Activated CD8-positive, alpha-beta memory T cell treated with anti-CD3 and anti-CD28 coated beads for 48 hours (primary cell): ENCODE measurements around the gene PTPRG.

Source experiments
- DNase-seq, 3 experiments: peaks; one replicate each; pipeline ENCODE4 v3.0.0-alpha.2; 2020; ENCODE audit warnings: low read depth in 2 of 3, low spot score in 2 of 3

Gene PTPRG

DNA sequence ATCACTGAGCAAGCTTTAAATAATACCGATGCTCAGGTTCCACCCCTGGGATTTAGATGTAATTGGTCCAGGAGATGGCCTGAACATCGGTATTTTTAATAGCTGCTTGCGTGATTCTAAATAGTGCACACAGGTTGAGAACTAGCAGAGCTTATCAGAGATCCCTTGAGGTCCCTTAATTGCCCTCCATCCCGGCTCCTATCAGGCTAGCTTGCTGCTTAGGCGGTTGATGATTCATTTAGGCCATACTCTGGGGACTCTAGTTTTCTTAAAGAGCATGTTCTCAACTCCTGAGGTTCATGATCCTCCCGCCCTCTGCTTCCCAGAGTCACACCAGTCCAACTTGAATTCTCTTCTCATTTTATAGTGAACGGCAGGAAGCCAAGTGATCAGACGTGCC is 531.7 kb downstream of the PTPRG start:
- no peak for DNase-seq

DNA sequence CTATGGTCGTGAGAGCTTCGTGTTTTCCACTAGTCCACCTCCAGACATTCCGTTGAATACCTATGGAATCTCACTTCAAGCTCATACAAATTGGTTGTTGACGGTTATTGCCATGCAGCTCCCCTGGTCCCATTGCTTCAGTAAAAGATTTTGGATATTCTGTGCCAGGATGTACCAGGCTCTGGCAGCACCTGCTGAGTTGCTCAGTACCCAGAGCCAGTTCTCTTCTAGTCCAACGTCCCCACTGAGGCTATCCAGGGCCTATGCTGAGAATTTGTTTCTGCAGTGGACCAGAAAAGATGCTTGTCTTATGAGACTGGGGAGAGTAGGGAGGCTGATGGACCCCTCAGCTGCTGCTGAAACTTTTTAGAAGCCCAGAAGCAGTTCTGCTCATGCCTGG is 533.1 kb downstream of the PTPRG start:
- no peak for DNase-seq

DNA sequence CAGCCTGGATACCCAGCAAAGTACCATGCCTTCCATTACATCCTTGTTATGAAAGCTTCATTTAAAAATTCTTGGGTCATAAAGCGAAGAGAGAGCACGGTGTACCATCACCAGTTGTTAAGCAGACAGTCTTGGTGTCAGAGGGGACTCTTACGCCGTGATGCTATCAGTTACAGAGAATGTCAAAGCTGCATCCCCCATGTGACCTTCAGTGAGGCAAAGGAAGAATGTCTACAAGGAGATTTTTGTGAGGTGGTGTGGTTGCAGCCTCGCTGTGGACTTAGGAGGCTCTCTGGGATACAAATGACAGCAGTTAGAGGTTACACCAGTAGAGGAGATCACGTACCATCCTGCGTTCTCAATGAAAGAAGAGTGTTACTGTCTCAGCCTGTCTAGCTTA is 533.7 kb downstream of the PTPRG start:
- DNase-seq, result no peak

DNA sequence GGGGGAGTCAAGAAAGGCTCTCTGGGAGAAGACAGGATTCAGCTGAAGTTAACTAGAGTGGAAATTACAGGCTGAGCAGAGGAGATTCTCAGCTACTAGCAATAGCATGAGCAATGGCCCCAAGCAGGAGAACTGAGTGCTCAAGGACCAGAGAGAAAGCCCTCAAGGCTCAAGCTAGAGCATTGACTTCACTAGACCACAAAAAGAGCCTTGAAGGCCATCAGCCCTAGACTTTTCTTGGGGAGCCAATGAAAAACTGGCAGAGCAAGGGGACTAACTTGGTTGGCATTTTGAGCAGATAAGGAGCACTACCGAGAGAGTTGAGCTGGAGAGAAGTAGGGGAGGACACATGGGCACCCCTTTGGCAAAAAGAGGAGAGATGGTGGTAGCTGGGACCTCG is 534.4 kb downstream of the PTPRG start:
- no peak for DNase-seq

GRCh38 chr3:62096521-62096920 is 535.1 kb downstream of the PTPRG start:
- DNase-seq, result no peak

GRCh38 chr3:62097121-62097520 is 535.8 kb downstream of the PTPRG start:
- DNase-seq, result no peak

DNA sequence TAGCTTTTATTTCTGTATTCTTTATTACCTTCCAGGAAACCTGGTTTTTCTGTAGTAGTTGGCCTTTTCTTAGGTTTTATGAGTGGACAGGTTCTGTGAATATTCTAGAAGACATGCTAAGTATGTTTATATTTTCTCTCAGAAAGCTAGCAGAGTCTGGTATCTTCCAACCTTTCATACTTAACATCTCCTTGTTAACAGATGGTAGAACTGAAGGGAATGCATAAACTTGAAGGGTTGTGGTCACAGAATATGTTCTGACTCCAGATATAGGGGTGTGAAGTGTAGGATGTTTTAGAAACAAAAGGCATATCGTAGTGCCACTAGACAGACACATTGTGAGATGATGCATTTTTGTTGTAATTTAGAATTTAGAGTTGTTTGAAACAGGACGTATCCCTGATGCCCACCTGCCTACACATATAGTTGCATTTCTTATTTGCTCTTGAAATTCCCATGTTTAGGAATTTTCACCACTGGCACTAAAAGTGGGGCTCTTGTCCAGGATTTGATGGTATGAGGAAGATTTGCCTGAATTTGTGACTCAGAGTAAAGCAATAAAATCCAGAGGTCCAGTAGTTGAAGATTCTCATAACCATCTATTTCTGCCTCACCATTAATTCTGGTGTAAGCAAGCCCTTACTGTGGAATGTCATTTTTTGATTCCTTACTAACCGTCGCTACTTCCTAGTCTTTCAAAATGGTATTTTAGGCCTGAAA is 537.4 kb downstream of the PTPRG start:
- no peak for DNase-seq

DNA sequence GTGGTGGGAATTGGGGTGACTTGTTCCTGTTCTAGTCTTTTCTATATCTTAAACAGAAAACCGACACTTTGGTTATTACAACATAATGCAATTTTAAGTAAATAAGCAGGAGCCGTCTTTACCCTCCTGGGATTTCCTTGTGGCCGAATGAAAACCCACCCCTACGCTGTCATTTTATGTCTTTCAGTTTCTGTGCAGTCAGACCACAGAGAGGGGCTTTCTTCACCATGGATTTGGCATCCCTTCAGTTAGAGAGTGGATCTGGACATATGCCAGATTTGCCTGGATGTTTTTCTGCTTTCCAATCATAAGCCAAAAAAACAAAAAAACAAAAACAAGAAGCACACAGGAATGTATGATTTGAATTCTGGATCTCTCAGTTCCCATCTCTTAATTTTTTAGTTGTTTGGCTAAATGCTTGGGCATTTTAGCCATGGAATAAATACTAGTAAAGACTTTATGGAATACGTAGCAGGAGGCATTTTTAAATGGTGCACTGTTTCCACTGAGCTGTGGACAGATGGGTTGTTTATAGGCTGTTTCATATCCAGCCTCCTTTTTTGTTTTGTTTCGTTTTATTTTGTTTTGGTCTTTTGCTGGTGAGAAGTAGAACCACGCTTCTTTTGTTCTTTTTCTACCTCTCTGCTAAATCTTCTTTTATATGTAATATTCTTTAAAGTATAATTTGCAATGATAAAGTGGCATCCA is 539.1 kb downstream of the PTPRG start:
- no peak for DNase-seq

DNA sequence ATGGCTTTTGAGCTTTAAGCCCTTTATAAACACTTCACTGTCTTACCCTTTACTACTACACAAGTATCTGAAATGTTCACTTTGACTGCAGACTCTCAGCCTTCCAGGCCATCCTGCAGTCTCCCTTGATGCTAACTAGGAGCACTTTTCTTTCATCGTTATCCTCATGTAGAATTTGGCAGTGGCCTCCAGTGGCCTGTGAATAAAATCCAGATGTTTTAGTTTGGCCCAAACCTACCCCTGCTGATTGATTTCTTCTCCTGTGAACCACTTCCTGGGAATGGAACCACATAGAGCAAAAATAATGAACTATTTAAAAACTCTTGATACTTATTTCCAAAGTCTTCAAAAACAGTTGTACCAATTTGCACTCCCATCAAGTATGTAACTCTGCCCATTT is 540.1 kb downstream of the PTPRG start:
- no peak for DNase-seq

DNA sequence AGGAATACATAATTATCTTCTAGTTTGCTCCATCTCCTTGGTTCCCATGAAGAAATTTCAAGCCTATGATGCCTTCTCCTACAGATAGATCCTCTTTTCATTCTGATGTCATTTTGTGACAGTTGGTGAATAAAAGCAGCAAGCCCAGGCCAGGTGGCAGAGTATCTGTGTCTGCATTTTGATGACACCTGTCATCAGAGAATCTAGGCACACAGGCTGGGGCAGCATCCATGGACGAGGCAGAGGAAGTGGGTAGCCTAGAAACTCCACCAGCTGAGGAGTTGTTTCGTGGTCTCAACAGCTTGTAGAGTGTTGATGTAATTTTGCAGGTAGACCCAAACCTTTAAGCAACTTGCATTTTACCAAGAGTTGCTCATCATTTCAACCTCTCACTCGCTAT is 542.2 kb downstream of the PTPRG start:
- no peak for DNase-seq

DNA sequence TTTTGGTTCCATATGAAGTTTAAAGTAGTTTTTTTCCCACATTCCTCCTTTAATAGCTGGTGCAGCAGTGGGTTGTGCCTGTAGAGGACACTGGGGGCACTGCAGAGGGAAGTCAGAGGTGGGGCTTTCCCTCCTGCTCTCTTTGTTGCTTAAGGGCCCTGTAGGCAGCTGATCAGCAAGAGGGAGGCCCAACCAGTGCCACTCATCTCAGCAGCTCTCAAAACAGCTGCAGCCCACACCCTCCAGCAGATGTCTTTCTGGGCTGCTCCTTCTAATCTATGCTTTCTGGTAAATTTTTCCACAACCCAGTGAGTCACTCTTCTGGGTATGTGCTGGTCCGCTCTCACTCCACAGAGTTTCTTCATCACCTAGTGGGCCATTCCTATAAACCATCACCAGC is 548.2 kb downstream of the PTPRG start:
- no peak for DNase-seq

- DNase-seq, result no peak
These were observed 549.3 kb downstream of the PTPRG start for GRCh38 chr3:62110443-62111225.

- DNase-seq, result no peak
These were observed 551.7 kb downstream of the PTPRG start for GRCh38 chr3:62113092-62113491.

DNA sequence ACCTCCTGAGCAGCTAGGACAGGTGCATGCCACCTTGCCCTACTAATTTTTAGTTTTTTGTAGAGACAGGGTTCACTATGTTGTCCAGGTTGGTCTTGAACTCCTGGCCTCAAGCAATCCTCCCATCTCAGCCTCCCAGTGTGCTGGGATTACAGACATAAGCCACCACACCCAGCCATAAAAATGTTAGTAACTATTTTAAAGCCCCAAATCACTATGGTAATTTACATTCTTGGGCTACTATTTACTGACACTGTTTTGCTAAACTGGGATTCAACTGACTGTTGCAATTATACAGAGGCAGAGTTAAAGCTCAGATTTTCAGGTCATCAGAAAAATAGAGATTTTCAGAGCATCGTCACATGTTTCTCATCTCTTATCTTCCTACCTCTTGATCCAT is 553.4 kb downstream of the PTPRG start:
- no peak for DNase-seq

DNA sequence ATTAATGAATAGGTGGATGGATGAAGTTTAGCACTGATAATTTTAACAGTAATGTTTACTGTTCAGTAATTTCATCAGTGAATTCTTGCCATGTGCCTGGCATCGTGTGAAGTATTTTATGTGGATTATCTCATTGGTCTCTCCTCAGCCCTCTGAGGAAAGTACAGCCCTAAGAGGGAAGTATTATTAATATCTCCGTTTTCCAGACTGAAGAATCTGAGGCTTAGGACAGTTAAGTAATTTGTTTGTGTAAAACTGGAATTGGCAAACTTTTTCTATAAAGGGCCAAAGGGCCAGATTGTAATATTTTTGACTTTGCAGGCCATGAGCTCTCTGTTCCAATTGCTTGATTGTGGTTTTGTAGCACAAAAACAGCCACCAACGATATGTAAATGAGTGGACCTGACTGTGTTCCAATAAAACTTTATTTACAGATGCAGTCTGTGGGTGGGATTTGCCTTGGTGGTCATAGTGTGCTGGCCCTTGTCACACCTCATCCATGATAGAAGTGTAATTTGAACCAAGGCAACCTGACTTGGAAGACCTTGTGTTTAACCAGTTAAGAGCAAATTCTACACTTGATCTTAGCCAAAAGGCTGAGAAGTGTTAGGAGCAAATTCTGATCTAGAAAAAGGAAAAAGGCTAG is 556.7 kb downstream of the PTPRG start:
- DNase-seq, result no peak

DNA sequence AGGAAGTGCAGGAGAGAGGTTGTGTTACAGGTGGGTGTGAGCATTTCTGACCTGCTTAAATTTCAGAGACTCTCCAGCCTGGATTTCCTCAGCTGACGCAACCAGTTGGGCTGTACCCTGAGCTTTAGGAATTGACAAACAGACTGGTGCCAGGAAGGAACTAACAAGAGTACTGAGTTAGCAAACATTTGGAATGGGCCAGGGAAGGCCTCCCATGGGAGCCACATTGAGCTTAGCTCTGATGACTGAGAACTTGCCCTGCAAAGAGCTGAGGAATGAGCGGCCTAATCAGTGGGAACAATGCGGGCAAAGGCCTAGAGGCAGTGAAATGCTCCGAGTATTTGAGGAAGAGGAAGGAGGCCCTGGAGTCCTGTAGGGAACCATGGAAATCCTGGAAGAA is 557.8 kb downstream of the PTPRG start:
- no peak for DNase-seq

DNA sequence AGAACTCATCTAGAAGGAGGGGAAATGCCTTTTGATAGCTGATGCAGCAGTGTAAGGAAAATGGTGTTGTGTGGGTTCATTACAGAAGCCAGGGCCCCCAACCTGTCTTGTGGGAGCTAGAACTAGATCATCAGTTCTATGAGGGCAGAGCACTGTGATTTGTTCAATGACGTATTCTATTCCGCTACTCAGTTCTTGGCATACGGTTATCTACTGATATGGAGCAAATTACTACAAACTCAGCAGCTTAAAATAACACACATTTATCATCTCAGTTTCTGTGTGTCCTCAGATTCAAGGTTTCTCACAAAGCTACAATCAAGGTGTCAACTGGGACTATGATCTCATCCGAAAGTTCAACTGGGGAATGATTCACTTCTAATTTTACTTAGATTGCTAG is 561.4 kb downstream of the PTPRG start:
- DNase-seq, result no peak

DNA sequence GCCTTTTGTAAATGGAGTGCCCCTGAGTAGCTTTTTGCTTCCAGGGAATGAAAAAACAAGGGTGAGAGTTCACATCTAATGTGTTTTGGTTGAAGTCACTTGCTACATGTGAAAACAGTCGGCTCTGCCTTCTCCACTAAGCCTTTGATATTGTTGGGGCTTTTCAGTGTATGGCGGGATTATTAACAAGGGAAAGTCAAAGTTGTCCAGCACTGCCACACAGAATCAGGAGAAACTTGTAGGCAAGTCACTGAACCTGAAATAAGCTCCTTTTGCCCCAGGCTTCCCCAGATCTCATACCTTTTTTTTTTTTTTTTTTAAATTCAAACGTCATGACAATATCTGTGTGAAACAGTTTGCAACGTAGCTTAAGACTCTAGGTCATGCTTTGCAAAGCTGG is 564.0 kb downstream of the PTPRG start:
- DNase-seq, result no peak

DNA sequence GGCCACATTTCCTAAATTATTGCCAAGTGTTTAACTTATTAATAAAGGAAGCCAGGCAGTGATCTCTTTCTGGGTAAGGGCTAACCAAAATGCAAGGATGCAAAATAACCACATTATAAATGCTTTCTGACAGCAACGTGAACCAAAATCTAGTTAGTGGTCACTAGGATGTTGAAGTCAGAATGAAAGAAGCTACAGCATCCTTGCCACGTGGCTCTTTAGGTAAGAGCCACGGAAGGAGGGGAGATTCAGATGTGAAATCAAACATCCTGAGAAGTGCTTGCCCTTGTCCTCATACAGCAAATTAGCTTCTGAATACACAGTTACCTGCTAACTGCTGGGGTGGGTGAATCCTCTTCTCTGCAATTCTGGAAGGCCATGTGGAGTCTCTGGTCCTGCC is 565.7 kb downstream of the PTPRG start:
- no peak for DNase-seq

DNA sequence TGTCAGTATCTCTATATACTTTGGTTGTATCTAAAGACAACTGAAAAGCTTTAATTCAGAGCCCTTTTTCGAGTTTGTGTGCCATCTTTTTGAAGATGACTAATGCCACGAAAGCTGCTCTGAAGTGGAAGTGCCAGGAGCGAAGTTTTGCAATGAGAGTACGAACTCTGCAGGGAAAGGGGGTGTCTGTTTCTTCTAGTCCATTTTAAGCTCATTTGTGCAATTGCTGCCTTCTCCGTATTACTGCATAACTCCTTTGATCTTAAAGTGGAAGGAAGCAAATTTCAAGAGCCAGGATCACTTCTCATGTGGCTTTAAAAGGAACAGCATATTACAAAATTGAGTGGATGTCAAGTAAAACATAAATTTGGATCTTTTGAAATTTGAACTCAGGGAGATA is 566.7 kb downstream of the PTPRG start:
- DNase-seq, result no peak

- DNase-seq, result no peak
These were observed 567.3 kb downstream of the PTPRG start for GRCh38 chr3:62128681-62129080.

- no peak for DNase-seq
These were observed 569.7 kb downstream of the PTPRG start for GRCh38 chr3:62131050-62131449.
